Measurements from ENCODE around the gene EEF2K.

Gene EEF2K

GRCh38 chr16:22326369-22326652, 120.2 kb downstream of the EEF2K start:
- TF ChIP-seq, protein P1, sequence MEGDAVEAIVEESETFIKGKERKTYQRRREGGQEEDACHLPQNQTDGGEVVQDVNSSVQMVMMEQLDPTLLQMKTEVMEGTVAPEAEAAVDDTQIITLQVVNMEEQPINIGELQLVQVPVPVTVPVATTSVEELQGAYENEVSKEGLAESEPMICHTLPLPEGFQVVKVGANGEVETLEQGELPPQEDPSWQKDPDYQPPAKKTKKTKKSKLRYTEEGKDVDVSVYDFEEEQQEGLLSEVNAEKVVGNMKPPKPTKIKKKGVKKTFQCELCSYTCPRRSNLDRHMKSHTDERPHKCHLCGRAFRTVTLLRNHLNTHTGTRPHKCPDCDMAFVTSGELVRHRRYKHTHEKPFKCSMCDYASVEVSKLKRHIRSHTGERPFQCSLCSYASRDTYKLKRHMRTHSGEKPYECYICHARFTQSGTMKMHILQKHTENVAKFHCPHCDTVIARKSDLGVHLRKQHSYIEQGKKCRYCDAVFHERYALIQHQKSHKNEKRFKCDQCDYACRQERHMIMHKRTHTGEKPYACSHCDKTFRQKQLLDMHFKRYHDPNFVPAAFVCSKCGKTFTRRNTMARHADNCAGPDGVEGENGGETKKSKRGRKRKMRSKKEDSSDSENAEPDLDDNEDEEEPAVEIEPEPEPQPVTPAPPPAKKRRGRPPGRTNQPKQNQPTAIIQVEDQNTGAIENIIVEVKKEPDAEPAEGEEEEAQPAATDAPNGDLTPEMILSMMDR (IDR thresholded peaks at IDR 0.05; ENCODE audit: extremely low read depth, missing control alignments), result no peak
- DNase-seq (ENCODE audit: low spot score), result no peak

DNA sequence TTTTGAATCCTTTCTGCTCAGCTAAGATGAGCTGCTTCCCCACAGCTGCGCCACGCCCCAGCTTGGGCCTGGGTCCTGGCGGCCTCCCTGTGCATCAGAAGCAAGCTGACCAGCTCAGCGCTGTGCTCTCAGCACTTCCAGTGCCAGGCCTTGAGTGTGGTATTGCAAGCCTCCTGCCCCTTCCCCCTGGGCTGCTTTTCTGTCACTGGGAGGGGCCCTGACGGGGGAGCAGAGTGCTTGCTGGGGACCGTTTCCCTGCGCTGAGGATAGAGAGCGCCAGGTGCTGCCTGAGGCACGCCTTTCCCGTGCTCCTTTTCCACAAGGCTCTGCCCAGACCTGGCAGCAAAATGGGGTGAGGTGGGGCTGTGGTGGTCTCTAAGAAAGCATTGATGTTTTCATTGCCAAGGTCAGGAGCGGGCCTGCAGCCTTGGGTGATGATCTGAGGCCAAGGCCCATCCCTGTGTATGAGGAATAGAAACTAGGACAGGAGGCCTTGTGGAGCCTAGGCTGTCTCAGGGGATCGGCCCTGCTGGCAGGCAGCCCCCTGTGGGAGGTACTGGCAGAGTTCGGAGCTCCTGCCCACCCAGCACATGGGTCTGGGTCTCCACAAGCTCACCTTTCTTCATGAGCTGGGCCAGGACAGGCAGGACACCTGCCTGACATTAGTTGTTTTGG, 120.8 kb downstream of the EEF2K start:
- DNase-seq (ENCODE audit: low spot score), result no peak
- TF ChIP-seq, protein P1 (IDR thresholded peaks at IDR 0.05; ENCODE audit: extremely low read depth, missing control alignments), result no peak

DNA sequence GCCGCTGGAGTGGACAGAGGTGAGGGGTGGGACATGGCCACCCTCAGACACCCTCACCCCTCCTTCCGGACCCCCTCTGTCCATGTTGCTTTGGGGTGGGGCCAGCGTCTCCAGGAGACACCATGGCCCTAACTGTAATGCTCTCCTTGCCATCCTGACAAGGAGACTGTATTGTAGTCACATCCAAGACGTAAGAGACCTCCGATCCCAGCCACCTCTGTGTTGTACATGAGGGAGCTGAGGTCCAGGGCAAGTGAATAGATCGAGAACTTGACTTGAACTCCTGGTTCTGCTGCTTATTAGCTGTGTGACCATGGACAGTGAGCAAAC, 121.3 kb downstream of the EEF2K start:
- TF ChIP-seq, protein P1 (IDR thresholded peaks at IDR 0.05; ENCODE audit: extremely low read depth, missing control alignments), result no peak
- DNase-seq (ENCODE audit: low spot score), result no peak

GRCh38 chr16:22328081-22328725, 122.1 kb downstream of the EEF2K start:
- TF ChIP-seq, protein P1 (IDR thresholded peaks at IDR 0.05; ENCODE audit: extremely low read depth, missing control alignments), result no peak
- no peak for DNase-seq (ENCODE audit: low spot score)

GRCh38 chr16:22329199-22329695, 123.2 kb downstream of the EEF2K start:
- TF ChIP-seq, protein P1 (IDR thresholded peaks at IDR 0.05; ENCODE audit: extremely low read depth, missing control alignments), result no peak
- DNase-seq (ENCODE audit: low spot score), result no peak

DNA sequence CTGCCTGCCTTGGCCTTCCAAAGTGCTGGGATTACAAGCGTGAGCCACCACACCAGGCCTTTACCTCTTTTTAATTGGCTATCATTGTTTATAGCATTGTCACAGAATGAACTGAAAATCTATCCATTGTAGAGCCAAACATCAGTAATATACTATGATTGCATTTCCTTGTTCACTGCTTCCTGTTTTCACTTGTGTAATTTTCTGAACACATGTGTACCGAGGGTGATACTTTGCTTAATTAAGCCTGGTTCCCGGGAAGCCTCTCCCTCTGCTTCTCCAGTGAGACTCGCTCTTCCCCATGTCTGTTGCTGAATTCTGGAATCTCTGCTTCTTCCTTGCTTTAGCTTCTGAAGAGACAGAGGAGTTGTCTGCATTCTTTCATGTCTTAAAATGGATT, 124.2 kb downstream of the EEF2K start:
- no peak for DNase-seq (ENCODE audit: low spot score)
- TF ChIP-seq, protein P1 (IDR thresholded peaks at IDR 0.05; ENCODE audit: extremely low read depth, missing control alignments), result no peak

DNA sequence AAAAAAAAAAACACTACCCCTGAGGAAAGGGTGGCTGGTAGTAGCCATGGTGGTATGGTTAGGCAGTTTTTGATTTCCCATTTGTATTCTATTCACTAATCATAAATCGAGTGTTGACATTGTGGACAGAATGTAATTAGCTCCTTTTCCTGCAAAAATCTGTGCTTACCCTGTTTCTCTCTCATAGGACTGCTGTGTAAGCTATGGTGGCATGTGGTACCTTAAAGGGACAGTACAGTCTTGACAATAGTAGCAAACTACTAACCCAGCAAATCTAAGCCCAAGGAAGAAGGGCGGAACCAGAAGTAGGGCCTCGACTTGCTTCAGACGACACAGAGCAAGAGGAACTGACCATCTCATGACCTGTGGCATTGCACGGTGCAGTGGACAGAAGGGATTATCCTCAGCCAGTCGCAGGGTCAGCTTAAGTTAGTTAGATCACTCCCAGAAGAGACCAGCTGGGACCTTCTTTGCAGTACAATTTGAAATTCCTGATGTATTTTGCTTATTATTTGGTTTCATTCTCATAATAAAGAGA, 127.4 kb downstream of the EEF2K start:
- DNase-seq (ENCODE audit: low spot score), result no peak
- TF ChIP-seq, protein P1 (IDR thresholded peaks at IDR 0.05; ENCODE audit: extremely low read depth, missing control alignments), result no peak

All from GM20000 (cell line).